ACC112 (cell line): ENCODE data around the gene MYOZ3.
A peak's percentile ranks its signal among the peaks of the same experiment; 100 is the strongest.

Experiments
- H2AFZ ChIP-seq: fragments of 200-600 bp; sonication (generic); one replicate; pipeline ENCODE4 v1.6.0; 2017; ENCODE audit warnings: antibody characterized with exemption, low read length; ENCODE audit not compliant: unreplicated experiment
- H3K27ac ChIP-seq: fragments of 200-600 bp; sonication (generic); 2 replicates; pipeline ENCODE4 v1.5.1; 2014; ENCODE audit warnings: low read depth, mild to moderate bottlenecking, antibody characterized with exemption, low read length, moderate library complexity
- H3K27me3 ChIP-seq: fragments of 200-600 bp; sonication (generic); 2 replicates; pipeline ENCODE4 v1.6.1; 2014; ENCODE audit warnings: mild to moderate bottlenecking, antibody characterized with exemption, low read length, moderate library complexity, mixed read lengths; ENCODE audit not compliant: insufficient read depth
- H3K36me3 ChIP-seq: fragments of 200-600 bp; sonication (generic); 2 replicates; pipeline ENCODE4 v1.6.1; 2016; ENCODE audit warnings: mild to moderate bottlenecking, antibody characterized with exemption, low read length, moderate library complexity, mixed read lengths; ENCODE audit not compliant: insufficient read depth
- H3K4me1 ChIP-seq: fragments of 200-600 bp; sonication (generic); one replicate; pipeline ENCODE4 v1.6.1; 2016; ENCODE audit warnings: low read length, mixed read lengths; ENCODE audit not compliant: insufficient read depth, unreplicated experiment, control insufficient read depth
- H3K4me3 ChIP-seq: fragments of 200-600 bp; sonication (generic); 2 replicates; pipeline ENCODE4 v1.5.1; 2014; ENCODE audit warnings: mild to moderate bottlenecking, low read depth, low read length
- H3K79me2 ChIP-seq: fragments of 200-600 bp; sonication (generic); one replicate; pipeline ENCODE4 v1.6.0; 2016; ENCODE audit warnings: low read length; ENCODE audit not compliant: control insufficient read depth, unreplicated experiment, insufficient read depth

MYOZ3 gene

DNA sequence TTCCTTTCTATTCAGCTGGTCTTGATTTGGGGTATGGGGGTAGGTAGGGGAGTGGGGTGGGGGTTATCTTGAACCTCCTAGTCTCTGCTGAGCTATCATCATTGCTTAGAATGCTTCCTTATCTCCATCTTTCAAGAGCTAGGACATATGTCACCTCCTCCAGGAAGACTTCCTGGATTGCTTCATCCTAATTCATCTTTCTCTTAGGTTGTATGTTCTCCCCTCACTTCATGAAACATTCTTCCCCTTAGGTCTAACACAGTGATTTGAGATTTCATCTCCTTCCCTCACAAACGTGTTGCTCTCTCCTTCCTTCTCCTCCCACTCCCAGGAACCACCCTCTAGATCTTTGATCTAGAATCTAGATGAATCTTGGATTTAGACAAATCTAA is 23.0 kb upstream of the MYOZ3 start:
- peaks cover 69% of the 10 kb centered on the region for H3K4me1 ChIP-seq
- H3K27me3 ChIP-seq, result no peaks in the 10 kb centered on the region
- no peaks in the 10 kb centered on the region for H3K36me3 ChIP-seq
- peaks cover 3% of the 10 kb centered on the region for H3K79me2 ChIP-seq
- H3K27ac ChIP-seq, result peak overlapping the region; percentile 51
- H2AFZ ChIP-seq, result no peak overlapping the region
- H3K4me3 ChIP-seq, result peak overlapping the region; percentile 39; the same call in 1 of the 2 replicates

DNA sequence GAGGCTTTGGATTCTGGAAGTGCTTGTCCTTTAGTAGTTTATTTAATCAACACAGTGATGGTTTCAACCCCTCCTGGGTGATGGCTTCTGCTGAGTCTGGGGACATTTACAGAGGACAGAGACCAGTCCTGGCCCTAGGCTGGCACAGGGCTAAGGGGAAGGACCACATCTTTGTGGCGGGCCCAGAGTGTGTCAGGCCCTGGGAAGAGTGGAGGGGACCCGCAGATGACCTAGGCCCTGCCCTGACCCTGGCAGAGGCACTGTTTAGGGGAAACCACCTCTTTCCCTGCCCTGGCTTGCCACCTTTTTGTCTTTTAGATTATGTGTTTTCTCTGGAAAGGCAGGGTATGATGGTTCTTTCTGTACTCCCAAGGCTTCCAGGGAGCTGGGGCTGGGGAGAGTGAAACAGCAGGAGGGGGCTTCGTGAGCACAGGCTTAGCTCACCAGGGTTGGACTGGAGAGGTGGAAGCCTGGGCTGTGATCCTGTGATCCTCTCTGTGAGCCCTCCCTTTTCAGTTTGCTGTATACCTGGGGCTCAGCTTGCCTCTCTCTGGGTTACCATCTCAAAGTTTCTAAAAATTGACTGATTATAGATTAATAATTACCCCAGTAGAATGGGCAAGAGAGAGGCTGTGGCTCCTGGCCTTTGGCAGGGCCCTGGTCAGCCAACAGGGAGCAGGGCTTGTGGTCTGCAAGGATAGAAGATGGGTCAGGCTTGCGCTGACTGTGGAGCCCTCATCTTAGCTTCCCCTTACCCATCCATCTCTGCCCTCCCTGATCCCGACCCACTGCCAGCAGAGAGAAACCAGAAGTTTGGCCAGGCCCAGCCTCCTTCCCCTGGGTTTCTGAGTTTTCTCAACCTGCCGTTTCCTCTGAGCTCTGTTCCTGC is 22.3 kb upstream of the MYOZ3 start:
- Histone ChIP-seq H3K4me3 (no peak overlapping the region), H3K4me1 (peaks cover 72% of the 10 kb centered on the region), H2AFZ (no peak overlapping the region), H3K27ac (peak overlapping the region; percentile 98; the same call in 1 of the 2 replicates), H3K79me2 (peaks cover 4% of the 10 kb centered on the region), H3K27me3 (no peaks in the 10 kb centered on the region), H3K36me3 (no peaks in the 10 kb centered on the region)

DNA sequence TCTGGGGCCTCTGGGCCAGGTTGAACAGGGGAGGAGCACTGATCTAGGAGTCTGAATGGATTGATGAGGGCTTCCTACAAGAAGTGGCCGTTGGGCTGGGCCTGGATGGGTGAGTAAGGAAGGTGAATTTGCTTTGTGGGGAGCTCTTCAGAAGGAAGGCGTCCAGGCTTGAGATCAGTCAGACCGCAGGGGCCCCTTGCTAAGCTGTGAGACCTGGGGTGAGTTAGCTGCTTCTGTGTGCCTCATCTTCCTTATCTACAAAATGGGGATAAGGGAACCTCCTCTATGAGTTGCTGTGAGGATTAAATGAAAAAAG is 21.7 kb upstream of the MYOZ3 start:
- no peak overlapping the region for H2AFZ ChIP-seq
- H3K4me3 ChIP-seq, result no peak overlapping the region
- H3K79me2 ChIP-seq, result peaks cover 9% of the 10 kb centered on the region
- H3K4me1 ChIP-seq, result peaks cover 76% of the 10 kb centered on the region
- no peaks in the 10 kb centered on the region for H3K36me3 ChIP-seq
- H3K27me3 ChIP-seq, result no peaks in the 10 kb centered on the region
- peak overlapping the region; percentile 98 for H3K27ac ChIP-seq

DNA sequence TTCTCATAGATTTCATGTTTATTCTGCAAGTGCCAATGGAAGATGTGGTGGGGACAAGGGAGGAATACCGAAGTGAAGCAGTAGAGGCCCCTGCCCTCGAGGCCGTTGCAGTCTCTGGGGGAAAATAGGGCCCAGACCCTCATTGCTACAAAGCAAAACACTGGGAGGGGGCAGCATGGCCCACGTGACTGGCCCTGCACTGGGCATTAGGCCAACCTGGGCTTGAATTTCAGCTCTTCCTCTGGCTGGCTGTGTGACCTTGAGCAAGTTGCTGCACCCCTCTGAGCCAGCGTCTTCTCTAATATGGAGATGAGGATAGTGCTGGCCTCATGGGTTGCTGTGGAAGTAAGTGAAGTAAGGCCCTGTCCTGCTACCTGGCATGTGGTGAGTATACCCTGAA is 21.3 kb upstream of the MYOZ3 start:
- H3K36me3 ChIP-seq, result no peaks in the 10 kb centered on the region
- H3K4me3 ChIP-seq, result no peak overlapping the region
- peaks cover 80% of the 10 kb centered on the region for H3K4me1 ChIP-seq
- H3K79me2 ChIP-seq, result peaks cover 13% of the 10 kb centered on the region
- no peak overlapping the region for H2AFZ ChIP-seq
- H3K27me3 ChIP-seq, result no peaks in the 10 kb centered on the region
- H3K27ac ChIP-seq, result peak overlapping the region; percentile 98

DNA sequence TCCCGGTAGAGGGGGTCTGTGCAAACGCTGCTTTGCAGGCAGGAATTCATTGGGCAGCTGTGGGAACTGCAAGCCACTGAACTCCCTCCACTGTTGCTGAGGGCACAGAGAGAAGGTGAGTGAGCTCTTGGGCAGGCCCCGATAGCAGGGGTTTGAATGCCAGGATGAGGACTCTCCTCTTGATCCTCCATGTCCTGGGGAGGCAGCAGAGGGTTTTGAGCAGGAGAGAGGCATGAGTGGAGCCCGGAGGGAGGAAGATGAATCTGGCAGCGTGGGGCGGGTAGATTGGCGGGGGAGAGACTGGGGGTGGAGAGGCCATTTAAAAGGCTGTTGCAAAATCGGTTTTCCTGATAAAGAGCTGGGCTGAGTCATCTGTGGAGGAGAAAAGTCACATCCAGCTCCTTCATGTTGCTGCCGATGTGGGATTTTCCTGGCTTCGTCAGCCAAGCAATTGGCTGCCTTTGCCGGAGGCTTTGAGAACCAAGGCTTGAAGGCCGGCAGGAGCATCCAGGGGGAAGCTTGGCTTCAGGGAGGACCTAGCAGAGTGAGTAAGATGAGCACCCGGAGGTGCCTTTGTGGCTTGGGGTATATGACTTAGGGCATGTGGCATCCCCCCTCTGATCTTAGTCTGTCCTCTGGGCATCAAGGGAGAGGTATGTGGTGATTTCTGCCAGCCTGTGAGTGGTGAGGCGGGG is 20.6 kb upstream of the MYOZ3 start, which contains the start of gene SYNPO:
TSS of gene SYNPO (plus strand) at position 350 of the 695 bp plus-strand sequence. CDS start 7,616 bp downstream, outside the sequence.
- H3K36me3 ChIP-seq, result no peaks in the 10 kb centered on the region
- H3K79me2 ChIP-seq, result peaks cover 14% of the 10 kb centered on the region
- peak within 1 kb of the TSS; percentile 1 for H2AFZ ChIP-seq
- H3K27ac ChIP-seq, result peak within 1 kb of the TSS; percentile 98
- peaks cover 87% of the 10 kb centered on the region for H3K4me1 ChIP-seq
- peak within 1 kb of the TSS; percentile 74 for H3K4me3 ChIP-seq
- no peaks in the 10 kb centered on the region for H3K27me3 ChIP-seq

DNA sequence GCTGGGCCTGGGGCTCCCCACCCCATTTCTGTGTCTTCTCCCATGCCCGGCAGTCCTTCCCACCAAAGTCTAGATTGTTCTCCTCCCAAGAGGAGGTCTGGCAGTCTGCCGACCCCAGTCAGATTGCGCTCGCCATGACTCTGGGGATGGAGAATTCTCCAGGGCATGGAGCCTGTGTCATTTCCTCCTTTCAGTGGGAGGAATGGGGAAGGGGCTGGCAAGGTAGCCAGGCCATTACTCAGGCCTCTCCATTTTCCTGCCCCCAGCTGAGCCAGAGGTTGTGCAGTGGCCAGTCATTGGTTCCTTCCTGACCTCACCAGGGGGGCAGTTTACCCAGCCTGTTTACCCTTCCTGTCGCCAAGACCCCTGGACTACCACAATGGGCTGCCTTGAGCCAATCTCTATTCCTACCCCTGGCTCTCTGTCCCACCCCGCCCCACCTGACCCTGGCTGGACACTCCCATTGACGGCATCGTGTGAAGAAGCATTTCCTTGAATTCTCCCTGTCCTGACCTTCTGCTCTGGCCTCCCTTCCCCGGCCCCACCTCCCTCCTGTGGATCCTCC is 20.0 kb upstream of the MYOZ3 start:
- peaks cover 86% of the 10 kb centered on the region for H3K4me1 ChIP-seq
- peak overlapping the region; percentile 1 for H2AFZ ChIP-seq

DNA sequence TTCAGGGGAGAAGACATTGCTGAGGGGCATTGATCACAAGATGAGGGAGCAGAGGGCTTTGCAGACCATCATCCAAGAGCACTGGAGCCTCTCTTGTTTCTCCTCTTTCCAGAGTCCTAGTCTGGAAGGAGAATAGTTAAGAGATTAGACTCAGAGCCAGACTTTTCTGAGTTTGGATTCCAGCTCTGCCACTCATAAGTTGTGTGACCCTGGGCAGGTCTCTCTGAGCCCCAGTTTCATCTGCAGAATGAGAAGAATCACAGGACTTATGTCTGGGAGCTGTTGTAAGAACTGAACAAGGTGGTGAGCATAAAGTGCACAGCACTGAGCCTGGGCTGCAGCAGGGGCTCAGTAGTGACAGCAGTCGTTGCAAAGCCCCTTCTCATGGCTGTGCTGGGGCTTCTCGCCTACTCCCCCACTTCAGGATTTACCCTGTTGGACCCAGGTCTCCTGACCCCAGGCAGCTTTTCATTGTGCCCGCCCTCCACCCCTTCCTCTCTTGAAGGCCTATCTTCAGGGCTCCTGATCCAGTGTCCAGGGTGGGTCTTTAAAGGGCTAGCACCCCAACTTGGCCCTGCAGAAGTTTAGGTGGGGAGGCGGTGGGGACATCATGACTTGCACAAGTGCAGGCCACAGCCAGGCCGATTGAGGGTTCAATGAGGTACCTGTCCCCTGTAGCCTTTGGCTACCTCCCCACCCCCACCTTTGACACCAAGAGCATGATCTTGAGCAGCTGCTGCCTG is 19.1 kb upstream of the MYOZ3 start:
- Histone ChIP-seq H3K36me3 (no peaks in the 10 kb centered on the region), H3K27ac (peak overlapping the region; percentile 98), H2AFZ (no peak overlapping the region), H3K4me1 (peaks cover 77% of the 10 kb centered on the region), H3K4me3 (peak overlapping the region; percentile 74), H3K27me3 (no peaks in the 10 kb centered on the region), H3K79me2 (peaks cover 14% of the 10 kb centered on the region)

More for the DNA sequence above, 20.0 kb upstream of the MYOZ3 start:
- Histone ChIP-seq H3K79me2 (peaks cover 14% of the 10 kb centered on the region), H3K36me3 (no peaks in the 10 kb centered on the region), H3K4me3 (peak overlapping the region; percentile 74), H3K27me3 (no peaks in the 10 kb centered on the region), H3K27ac (peak overlapping the region; percentile 98)

DNA sequence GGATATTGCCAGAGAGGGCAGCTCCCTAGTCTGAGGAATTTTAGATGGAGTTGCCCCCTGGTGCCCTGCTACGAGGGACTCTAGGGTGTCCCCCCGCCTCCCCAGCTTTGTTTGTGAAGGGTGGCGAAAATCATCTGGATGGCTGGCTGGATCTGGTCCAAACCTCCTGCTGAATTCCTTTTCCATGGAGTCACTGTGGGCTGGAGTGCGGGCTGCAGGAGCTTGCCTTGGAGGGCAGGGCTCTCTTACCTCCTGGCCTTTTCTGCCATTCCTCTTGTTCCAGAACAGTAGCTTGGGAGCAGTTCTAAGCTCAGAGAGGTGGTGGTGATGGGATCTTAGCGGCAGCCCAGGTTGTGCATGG is 18.5 kb upstream of the MYOZ3 start:
- peak overlapping the region; percentile 74 for H3K4me3 ChIP-seq
- H3K4me1 ChIP-seq, result peaks cover 77% of the 10 kb centered on the region
- peak overlapping the region; percentile 98 for H3K27ac ChIP-seq
- no peaks in the 10 kb centered on the region for H3K36me3 ChIP-seq
- H2AFZ ChIP-seq, result no peak overlapping the region
- H3K79me2 ChIP-seq, result peaks cover 14% of the 10 kb centered on the region
- no peaks in the 10 kb centered on the region for H3K27me3 ChIP-seq

DNA sequence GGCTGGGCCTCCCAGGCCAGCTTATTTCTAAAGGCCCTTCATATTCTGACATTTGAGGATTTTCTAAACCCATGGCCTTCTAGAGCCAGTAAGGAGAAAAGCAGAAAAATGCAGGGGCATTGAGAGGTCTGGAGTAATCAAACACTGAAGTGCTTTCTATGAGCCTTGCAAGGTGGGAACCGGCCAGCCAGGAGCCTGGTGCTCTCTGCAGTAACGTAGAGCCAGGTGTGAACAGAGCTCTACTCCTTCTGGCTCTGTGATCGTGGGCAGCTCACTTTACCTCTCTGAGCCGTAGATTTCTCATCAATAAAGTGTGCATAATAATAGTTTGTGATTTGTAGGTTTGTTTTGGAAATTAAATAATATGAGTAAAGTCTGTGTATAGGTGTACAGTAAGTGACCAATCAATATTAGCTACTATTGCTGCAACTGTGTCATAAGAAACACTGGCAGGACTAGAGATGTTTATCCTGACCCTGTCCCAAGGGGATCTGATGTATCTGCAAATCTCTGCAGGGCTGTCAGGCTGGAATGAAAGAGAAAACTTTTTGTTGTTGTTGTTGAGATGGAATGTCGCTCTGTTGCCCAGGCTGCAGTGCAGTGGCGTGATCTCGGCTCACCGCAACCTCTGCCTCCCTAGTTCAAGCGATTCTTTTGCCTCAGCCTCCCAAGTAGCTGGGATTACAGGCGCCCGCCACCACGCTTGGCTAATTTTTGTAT is 17.9 kb upstream of the MYOZ3 start:
- Histone ChIP-seq H3K27ac (peak overlapping the region; percentile 98), H2AFZ (no peak overlapping the region), H3K27me3 (no peaks in the 10 kb centered on the region), H3K36me3 (no peaks in the 10 kb centered on the region), H3K4me1 (peaks cover 71% of the 10 kb centered on the region), H3K79me2 (peaks cover 14% of the 10 kb centered on the region), H3K4me3 (peak overlapping the region; percentile 74)

DNA sequence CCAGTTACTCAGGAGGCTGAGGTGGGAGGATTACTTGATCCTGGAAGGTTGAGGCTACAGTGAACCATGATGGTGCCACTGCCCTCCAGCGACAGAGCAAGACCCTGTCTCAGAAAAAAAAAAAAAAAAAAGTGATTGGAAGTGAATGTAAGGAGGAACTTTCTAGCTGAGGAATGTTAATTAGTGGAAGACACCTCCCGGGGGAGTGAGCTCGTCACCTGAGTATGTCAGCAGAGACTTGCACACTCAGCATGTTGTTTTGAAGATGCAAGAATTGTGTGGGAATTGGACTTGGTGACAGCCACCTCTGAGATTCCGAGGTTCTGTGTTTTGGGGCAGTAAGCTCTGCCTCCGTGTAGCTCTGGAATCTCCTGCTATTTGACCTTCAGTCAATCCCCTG is 17.0 kb upstream of the MYOZ3 start:
- Histone ChIP-seq H3K27ac (peak overlapping the region; percentile 58), H3K36me3 (no peaks in the 10 kb centered on the region; the same call in 1 of the 2 replicates), H3K79me2 (peaks cover 14% of the 10 kb centered on the region), H2AFZ (no peak overlapping the region), H3K27me3 (no peaks in the 10 kb centered on the region), H3K4me1 (peaks cover 62% of the 10 kb centered on the region), H3K4me3 (no peak overlapping the region)
